BE2C (cell line): ENCODE data around the gene AP3S1.

Experiments used
- DNase-seq: peaks from one replicate; pipeline ENCODE4 v3.0.0-alpha.2; 2020
- H3K27me3 ChIP-seq: fragments of 250-450 bp; sonication (Bioruptor Pico); 2 replicates; pipeline ENCODE4 v1.5.1; 2020; ENCODE audit warnings: mild to moderate bottlenecking
- H3K36me3 ChIP-seq: fragments of 250-450 bp; sonication (Bioruptor Pico); 2 replicates; pipeline ENCODE4 v1.5.1; 2020; ENCODE audit warnings: mild to moderate bottlenecking
- H3K4me1 ChIP-seq: fragments of 250-450 bp; sonication (Bioruptor Pico); 2 replicates; pipeline ENCODE4 v1.5.1; 2020
- H3K4me3 ChIP-seq: 2 replicates; pipeline ENCODE4 v1.5.1; 2011; ENCODE audit warnings: low read depth, low read length
- H3K9me3 ChIP-seq: fragments of 250-450 bp; sonication (Bioruptor Pico); 2 replicates; pipeline ENCODE4 v1.5.1; 2020
- CTCF ChIP-seq: IDR thresholded peaks from 2 replicates; pipeline ENCODE4 v1.5.1; 2012; ENCODE audit warnings: mild to moderate bottlenecking, low read depth, low read length

AP3S1 gene

GRCh38 chr5:115843444-115844130, 1.9 kb downstream of the AP3S1 start:
- TF ChIP-seq CTCF = no peak
- Histone ChIP-seq H3K4me1 (peaks cover 4% of the 10 kb centered on the region; the same call in 1 of the 2 replicates), H3K36me3 (no peaks in the 10 kb centered on the region), H3K9me3 (no peaks in the 10 kb centered on the region), H3K27me3 (no peaks in the 10 kb centered on the region), H3K4me3 (0 out of 2 replicates have a peak overlapping the region, but pooled peaks have one; percentile 86)
- DNase-seq = no peak

- no peak for DNase-seq
Observed at GRCh38 chr5:115844321-115844817, 2.6 kb downstream of the AP3S1 start.

GRCh38 chr5:115847290-115847689, 5.6 kb downstream of the AP3S1 start:
- no peak for TF ChIP-seq CTCF
- Histone ChIP-seq H3K36me3 (no peaks in the 10 kb centered on the region), H3K9me3 (no peaks in the 10 kb centered on the region), H3K4me3 (no peak overlapping the region), H3K27me3 (no peaks in the 10 kb centered on the region), H3K4me1 (peaks cover 4% of the 10 kb centered on the region; the same call in 1 of the 2 replicates)
- no peak for DNase-seq

More at GRCh38 chr5:115844321-115844817, 2.6 kb downstream of the AP3S1 start:
- no peaks in the 10 kb centered on the region for H3K9me3 ChIP-seq
- no peaks in the 10 kb centered on the region for H3K27me3 ChIP-seq
- H3K4me1 ChIP-seq = peaks cover 4% of the 10 kb centered on the region; the same call in 1 of the 2 replicates
- no peaks in the 10 kb centered on the region for H3K36me3 ChIP-seq
- TF ChIP-seq CTCF = no peak
- H3K4me3 ChIP-seq = no peak overlapping the region

- no peak for TF ChIP-seq CTCF
- H3K27me3 ChIP-seq = no peaks in the 10 kb centered on the region
- no peaks in the 10 kb centered on the region for H3K4me1 ChIP-seq
Observed at GRCh38 chr5:115849258-115849798, 7.6 kb downstream of the AP3S1 start.

GRCh38 chr5:115850744-115851416, 9.1 kb downstream of the AP3S1 start:
- H3K27me3 ChIP-seq = no peaks in the 10 kb centered on the region
- H3K4me1 ChIP-seq = no peaks in the 10 kb centered on the region
- no peak for DNase-seq
- no peak for TF ChIP-seq CTCF
- no peaks in the 10 kb centered on the region for H3K9me3 ChIP-seq
- no peaks in the 10 kb centered on the region for H3K36me3 ChIP-seq
- no peak overlapping the region for H3K4me3 ChIP-seq

More at GRCh38 chr5:115849258-115849798, 7.6 kb downstream of the AP3S1 start:
- Histone ChIP-seq H3K36me3 (no peaks in the 10 kb centered on the region), H3K9me3 (no peaks in the 10 kb centered on the region), H3K4me3 (no peak overlapping the region)
- DNase-seq = no peak
